Measurements from ENCODE around the gene ATOX1.

DNA sequence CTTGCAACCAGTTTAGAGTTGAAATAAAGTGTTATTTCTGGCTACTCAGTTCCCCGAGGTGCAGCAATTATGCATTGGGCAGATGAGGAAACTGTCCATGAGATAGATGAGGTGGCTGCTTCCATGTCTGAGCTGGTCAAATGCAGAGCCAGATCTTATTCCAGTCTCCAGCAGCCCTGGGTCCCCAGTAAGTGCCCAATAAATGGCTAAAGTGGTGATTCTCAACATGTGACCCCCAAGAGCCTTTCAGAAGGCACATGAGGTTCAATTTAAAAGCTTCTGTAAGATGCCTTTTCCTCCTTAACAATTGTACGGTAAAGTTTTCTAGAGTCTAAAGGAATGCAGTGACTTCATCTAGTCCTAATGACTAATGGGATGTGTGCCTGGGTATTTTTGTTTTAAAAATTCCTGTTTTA lies 17.5 kb downstream of the ATOX1 start:
- no peak for TF ChIP-seq EP300 (IDR thresholded peaks at IDR 0.05)
- TF ChIP-seq, protein P1, sequence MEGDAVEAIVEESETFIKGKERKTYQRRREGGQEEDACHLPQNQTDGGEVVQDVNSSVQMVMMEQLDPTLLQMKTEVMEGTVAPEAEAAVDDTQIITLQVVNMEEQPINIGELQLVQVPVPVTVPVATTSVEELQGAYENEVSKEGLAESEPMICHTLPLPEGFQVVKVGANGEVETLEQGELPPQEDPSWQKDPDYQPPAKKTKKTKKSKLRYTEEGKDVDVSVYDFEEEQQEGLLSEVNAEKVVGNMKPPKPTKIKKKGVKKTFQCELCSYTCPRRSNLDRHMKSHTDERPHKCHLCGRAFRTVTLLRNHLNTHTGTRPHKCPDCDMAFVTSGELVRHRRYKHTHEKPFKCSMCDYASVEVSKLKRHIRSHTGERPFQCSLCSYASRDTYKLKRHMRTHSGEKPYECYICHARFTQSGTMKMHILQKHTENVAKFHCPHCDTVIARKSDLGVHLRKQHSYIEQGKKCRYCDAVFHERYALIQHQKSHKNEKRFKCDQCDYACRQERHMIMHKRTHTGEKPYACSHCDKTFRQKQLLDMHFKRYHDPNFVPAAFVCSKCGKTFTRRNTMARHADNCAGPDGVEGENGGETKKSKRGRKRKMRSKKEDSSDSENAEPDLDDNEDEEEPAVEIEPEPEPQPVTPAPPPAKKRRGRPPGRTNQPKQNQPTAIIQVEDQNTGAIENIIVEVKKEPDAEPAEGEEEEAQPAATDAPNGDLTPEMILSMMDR (IDR thresholded peaks at IDR 0.05): peak in 3 of 5 experiments; percentile 6 to 24 (median 12)
